HG02970 (cell line): Measurements from ENCODE around the gene BCAP31.
"Not testable (repeated sequence)": the region's sequence is repeated elsewhere in the genome, so short reads cannot be mapped to it uniquely, and the experiment has no call there.

Source experiments
- ATAC-seq: cut with Tn5 transposase; IDR thresholded peaks from one replicate; pipeline ENCODE4 v1.9.1; 2021; ENCODE audit warnings: mild to moderate bottlenecking, moderate library complexity, moderate number of reproducible peaks; ENCODE audit not compliant: unreplicated experiment, low FRiP score

The BCAP31 gene

GRCh38 chrX:153763298-153763932 is 39.2 kb upstream of the BCAP31 start:
- ATAC-seq: no peak

- no peak for ATAC-seq
Observed at GRCh38 chrX:153762626-153763173, 38.5 kb upstream of the BCAP31 start.

GRCh38 chrX:153761863-153762262 is 37.7 kb upstream of the BCAP31 start:
- ATAC-seq: no peak

- ATAC-seq: no peak
Observed at GRCh38 chrX:153755136-153755535, 30.9 kb upstream of the BCAP31 start.

DNA sequence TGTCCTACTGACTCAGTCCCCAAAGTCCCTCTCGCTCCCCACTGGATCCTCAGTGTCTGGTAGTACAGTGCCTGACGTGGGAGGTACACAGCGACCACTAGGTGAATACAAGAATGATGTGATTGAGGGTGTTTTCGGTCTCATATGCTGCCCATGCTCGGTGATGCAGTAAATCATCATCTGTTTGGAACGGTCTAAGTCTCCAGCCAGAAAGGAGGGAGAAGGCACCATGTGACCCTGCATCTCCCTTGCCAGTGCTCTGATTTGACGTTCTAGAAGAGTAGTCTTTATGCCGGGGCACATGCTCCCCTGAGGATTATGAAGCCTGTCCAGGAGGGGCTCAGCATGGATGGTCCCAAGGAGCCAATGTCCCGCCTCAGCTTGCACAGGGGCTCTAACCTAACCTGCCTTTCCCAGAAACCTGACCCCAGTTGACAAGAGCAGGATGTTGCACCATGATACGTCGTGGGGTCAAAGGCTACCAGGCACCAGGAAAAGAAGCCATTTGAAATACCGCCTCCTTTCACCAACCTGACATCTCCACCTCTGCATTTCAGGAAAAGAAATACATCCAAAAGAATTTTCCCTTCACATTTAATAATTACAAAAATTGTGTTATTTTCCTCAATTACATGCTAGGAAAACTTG is 26.1 kb upstream of the BCAP31 start:
- ATAC-seq: no peak

- not testable (repeated sequence) for ATAC-seq
Observed at GRCh38 chrX:153749017-153749416, 24.8 kb upstream of the BCAP31 start.

DNA sequence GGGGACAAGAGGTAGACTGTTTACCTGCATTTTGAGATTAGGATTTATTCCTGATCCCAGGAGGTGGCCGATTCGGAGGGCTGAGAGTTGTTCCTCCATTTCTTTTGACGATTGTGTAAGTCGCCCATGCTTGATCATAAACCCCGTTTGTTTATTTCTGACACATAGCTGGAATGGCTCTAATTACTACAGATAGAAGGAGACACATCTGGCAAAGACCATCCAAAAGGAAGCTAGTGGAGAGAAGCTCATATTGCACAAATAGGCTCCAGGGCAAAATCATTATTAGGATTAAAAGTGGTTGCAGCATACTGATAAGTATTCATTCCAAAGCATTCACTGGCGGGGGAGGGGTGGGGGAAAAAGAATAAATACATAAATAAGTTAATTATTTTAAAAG is 22.8 kb upstream of the BCAP31 start:
- ATAC-seq: not testable (repeated sequence)

GRCh38 chrX:153746359-153746758 is 22.2 kb upstream of the BCAP31 start:
- no peak for ATAC-seq

GRCh38 chrX:153745067-153745433 is 20.9 kb upstream of the BCAP31 start:
- ATAC-seq: not testable (repeated sequence)

GRCh38 chrX:153744210-153745066 is 20.3 kb upstream of the BCAP31 start:
- ATAC-seq: no peak

DNA sequence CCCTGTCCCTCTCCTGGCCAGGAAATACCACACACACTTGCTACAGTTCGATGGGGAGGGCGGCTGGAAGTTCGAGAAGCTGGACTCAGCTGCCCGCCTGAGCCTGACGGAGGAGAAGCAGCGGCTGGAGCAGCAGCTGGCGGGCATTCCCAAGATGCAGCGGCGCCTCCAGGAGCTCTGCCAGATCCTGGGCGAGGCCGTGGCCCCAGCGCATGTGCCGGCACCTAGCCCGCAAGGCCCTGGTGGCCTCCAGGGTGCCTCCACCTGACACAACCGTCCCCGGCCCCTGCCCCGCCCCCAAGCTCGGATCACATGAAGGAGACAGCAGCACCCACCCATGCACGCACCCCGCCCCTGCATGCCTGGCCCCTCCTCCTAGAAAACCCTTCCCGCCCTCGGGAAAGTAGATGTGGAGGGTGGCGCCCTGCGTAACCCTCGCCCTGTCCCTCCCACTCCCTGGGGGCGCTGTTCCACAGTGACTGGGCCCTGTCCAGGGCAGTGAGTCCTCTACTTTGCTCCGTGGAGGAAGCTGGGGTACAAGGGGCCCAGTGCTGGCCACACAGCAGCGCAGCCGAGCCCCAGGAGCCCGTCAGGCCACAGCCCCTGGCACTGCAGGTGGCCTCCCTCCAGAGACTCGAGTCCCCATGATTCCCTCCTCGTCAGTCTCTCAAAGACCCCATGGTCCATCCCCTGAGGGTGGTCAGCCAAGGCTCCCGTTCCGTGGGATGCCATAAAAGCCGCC is 19.5 kb upstream of the BCAP31 start:
- not testable (repeated sequence) for ATAC-seq

- ATAC-seq: not testable (repeated sequence)
Observed at GRCh38 chrX:153742796-153743467, 18.7 kb upstream of the BCAP31 start.

GRCh38 chrX:153742111-153742510 is 17.9 kb upstream of the BCAP31 start:
- not testable (repeated sequence) for ATAC-seq

DNA sequence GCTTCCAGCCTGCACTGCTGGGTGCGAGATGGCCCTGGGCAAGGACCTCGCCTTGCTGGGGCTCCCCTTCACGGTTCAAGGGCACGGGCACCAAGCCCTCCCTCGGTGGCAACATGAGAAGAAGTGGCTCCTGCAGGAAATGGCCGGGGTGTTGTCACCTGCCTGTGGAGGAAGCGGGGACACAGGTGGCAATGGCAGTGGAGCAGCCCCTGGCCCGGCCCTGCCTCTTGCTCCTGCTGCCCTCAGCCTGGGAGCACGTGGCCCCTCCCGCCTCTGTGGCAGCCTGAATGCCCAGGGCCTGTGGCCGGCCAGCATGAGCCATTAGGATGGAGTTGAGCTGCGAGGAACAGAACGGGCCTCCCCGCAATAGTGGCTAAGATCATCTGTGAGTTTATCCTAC is 17.3 kb upstream of the BCAP31 start:
- no peak for ATAC-seq

DNA sequence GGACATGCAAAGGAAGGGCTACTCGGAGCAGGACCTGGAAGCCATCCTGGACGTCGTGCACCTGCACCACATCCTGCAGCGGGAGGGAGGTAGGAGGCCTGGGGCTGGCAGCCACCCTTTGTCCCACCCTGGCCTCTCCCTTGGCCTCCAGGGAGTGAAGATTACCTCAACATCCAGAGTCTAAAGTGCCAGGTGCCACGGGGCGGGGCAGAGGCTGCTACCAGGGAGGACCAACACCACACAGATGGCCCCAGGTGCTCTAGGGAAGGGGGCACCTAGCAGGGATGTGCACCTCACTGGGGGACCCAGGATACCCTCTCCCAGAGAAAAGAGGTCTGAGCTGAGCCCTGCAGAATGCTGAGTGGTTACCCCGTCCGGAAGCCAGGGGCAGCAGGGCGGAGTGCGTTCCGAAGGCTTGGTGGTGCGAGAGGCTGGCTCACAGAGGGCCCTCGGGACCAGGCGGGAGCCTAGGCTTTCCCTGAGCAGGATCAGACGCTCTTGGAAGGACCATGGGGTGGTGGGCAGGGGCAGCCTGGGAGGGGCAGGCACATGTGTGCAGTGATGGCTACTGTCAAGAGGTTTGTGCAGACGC is 16.5 kb upstream of the BCAP31 start:
- ATAC-seq: no peak

DNA sequence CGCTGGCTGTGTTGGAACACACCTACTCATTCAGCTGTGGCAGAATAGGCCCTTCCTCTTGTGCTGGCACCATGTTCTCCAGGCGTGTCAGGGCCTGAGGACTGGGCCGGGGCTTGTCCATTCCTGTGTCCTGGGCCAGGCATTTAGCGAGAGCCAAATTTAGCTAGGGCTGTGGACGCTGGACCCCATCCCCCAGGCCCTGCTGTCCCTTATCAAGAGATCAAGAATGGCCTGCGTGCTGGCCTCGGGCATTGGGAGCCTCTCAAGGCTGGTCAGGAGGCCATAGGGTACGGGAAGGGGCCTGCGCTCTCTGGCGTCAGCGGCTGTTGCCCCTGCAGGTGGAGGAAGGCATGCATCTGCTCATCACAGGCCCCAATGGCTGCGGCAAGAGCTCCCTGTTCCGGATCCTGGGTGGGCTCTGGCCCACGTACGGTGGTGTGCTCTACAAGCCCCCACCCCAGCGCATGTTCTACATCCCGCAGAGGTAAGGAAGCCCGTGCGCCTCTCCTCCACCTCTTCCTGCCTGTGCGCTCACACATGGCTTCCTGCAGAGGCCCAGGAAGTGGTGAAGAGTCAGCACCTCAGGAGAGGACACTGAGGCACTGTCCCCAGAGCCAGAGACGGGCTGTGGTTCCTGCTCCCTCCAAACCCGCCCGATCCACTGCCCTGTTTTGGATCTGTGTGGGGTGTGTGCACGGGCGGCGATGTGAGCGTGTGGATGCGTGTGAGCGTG is 15.7 kb upstream of the BCAP31 start:
- no peak for ATAC-seq

- ATAC-seq: no peak
Observed at GRCh38 chrX:153738056-153738605, 13.9 kb upstream of the BCAP31 start.

DNA sequence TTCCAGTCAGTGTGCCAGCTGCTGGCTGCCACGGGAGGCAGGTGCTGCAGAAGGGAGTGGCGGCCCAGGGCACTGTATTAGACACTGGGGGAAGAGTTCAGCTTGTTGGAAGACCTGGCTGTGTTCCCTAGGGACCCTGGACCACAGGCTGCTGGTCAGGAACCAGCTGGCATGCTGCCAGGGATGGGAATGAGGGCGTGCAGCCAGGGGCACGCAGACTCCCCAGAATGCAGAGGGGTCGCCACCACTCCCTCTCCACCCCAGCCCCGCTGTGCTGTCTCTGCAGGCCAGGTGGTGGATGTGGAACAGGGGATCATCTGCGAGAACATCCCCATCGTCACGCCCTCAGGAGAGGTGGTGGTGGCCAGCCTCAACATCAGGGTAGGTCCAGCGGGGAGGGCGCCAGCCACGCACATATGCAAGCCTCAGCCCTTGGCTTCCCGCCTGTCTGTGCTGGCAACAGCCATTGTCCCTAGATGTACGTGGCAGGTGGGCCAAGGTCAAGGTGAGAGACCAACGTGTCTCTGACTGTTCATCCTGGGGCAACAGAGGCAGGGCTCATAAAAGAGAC is 12.8 kb upstream of the BCAP31 start:
- ATAC-seq: no peak
